ENCODE measurements around the gene PEX6.

DNA sequence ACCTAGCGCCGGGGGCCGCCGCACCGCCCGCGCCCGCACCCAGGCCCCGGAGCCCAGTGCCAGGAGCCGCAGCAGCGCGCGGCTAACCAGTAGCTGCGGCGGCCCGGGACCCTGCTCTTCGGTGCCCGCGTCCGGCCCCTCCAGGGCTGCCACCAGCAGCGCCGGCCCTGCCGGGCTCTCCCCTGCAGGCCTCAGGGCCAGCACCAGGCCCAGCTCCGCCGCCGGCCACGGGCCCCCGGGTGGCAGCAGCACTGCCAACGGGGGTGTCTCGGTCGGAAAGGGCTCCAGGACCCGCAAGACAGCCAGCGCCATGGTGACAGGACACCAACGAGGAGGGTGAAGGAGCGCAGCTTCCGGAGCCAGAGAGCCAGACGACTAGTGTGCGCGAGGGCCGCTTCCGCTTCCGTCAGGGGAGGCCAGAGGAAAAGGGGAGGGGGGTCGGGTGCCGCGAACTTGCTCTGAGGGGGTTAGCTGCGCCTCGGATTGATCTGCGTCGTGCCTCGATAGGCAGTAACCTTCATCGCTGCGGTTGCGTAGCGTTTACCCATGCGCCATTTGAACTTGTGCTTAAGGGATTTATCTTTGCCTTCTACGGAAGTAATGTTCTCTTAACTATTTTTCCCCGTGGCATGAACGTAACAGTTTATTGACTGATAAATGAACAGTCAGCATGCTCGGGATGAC is at the start of gene PEX6:
- TF ChIP-seq EZH2 (IDR thresholded peaks at IDR 0.05; ENCODE audit: borderline replicate concordance, low read depth, low read length, poor library complexity, severe bottlenecking), result no peak
- TF ChIP-seq, protein P1, sequence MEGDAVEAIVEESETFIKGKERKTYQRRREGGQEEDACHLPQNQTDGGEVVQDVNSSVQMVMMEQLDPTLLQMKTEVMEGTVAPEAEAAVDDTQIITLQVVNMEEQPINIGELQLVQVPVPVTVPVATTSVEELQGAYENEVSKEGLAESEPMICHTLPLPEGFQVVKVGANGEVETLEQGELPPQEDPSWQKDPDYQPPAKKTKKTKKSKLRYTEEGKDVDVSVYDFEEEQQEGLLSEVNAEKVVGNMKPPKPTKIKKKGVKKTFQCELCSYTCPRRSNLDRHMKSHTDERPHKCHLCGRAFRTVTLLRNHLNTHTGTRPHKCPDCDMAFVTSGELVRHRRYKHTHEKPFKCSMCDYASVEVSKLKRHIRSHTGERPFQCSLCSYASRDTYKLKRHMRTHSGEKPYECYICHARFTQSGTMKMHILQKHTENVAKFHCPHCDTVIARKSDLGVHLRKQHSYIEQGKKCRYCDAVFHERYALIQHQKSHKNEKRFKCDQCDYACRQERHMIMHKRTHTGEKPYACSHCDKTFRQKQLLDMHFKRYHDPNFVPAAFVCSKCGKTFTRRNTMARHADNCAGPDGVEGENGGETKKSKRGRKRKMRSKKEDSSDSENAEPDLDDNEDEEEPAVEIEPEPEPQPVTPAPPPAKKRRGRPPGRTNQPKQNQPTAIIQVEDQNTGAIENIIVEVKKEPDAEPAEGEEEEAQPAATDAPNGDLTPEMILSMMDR (conservative IDR thresholded peaks at IDR 0.05; ENCODE audit: low read depth, low read length), result no peak
